ENCODE measurements around the gene UGT1A9.

DNA sequence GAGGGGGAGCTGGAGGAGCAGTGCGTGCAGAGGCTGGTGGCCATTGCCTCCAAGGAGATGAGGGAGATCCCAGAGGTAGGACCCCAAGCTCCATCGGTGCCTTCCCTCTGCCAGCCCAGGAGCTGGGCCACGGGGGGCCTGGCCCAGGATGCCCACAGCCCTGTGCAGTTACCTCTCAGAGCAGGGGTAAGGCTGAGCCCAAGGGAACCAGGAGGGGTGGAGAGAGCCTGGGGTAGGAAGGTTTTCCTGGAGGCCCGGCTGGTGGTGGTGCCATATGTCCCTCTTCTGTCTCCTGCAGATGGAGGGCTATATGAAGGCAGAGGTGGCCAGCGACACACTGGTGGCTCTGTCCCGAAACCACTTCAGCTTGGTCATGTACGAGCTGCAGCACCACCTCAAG, 117.9 kb downstream of the UGT1A9 start:
- TF ChIP-seq POLR2A (IDR thresholded peaks at IDR 0.05) (no peak), EP300 (IDR thresholded peaks at IDR 0.05) (no peak)
- TF ChIP-seq, protein P1, sequence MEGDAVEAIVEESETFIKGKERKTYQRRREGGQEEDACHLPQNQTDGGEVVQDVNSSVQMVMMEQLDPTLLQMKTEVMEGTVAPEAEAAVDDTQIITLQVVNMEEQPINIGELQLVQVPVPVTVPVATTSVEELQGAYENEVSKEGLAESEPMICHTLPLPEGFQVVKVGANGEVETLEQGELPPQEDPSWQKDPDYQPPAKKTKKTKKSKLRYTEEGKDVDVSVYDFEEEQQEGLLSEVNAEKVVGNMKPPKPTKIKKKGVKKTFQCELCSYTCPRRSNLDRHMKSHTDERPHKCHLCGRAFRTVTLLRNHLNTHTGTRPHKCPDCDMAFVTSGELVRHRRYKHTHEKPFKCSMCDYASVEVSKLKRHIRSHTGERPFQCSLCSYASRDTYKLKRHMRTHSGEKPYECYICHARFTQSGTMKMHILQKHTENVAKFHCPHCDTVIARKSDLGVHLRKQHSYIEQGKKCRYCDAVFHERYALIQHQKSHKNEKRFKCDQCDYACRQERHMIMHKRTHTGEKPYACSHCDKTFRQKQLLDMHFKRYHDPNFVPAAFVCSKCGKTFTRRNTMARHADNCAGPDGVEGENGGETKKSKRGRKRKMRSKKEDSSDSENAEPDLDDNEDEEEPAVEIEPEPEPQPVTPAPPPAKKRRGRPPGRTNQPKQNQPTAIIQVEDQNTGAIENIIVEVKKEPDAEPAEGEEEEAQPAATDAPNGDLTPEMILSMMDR (IDR thresholded peaks at IDR 0.05): no peak
